HG02588 (cell line): ENCODE data around the gene TCF3.
"Not testable (repeated sequence)": the region's sequence is repeated elsewhere in the genome, so short reads cannot be mapped to it uniquely, and the experiment has no call there.

Experiments
- ATAC-seq: cut with Tn5 transposase; IDR thresholded peaks from one replicate; pipeline ENCODE4 v1.9.1; 2021; ENCODE audit warnings: mild to moderate bottlenecking, moderate library complexity; ENCODE audit not compliant: unreplicated experiment

The TCF3 gene

GRCh38 chr19:1652471-1653299 is at the start of gene TCF3:
Gene TCF3, minus strand, starts transcription at chr19:1652615. Its CDS starts 2,367 bp downstream, at chr19:1650248.
- ATAC-seq: peak; percentile 59

GRCh38 chr19:1700733-1701663 is 48.6 kb upstream of the TCF3 start:
- ATAC-seq: no peak

GRCh38 chr19:1699998-1700732 is 47.8 kb upstream of the TCF3 start:
- no peak for ATAC-seq

GRCh38 chr19:1699386-1699785 is 47.0 kb upstream of the TCF3 start:
- no peak for ATAC-seq

GRCh38 chr19:1698636-1699035 is 46.2 kb upstream of the TCF3 start:
- no peak for ATAC-seq

- ATAC-seq: not testable (repeated sequence)
Observed at GRCh38 chr19:1695481-1695880, 43.1 kb upstream of the TCF3 start.

GRCh38 chr19:1691589-1692290 is 39.3 kb upstream of the TCF3 start:
- no peak for ATAC-seq

- no peak for ATAC-seq
Observed at GRCh38 chr19:1690699-1691307, 38.4 kb upstream of the TCF3 start.

GRCh38 chr19:1685785-1686184 is 33.4 kb upstream of the TCF3 start:
- ATAC-seq: not testable (repeated sequence)

GRCh38 chr19:1685046-1685445 is 32.6 kb upstream of the TCF3 start:
- ATAC-seq: no peak

- ATAC-seq: no peak
Observed at GRCh38 chr19:1684573-1684912, 32.1 kb upstream of the TCF3 start.

GRCh38 chr19:1683869-1684572 is 31.6 kb upstream of the TCF3 start:
- no peak for ATAC-seq

GRCh38 chr19:1680976-1681375 is 28.6 kb upstream of the TCF3 start:
- no peak for ATAC-seq

GRCh38 chr19:1678073-1678472 is 25.7 kb upstream of the TCF3 start:
- ATAC-seq: no peak

- ATAC-seq: no peak
Observed at GRCh38 chr19:1676351-1677266, 24.2 kb upstream of the TCF3 start.

- no peak for ATAC-seq
Observed at GRCh38 chr19:1675633-1676350, 23.4 kb upstream of the TCF3 start.

GRCh38 chr19:1674293-1674679 is 21.9 kb upstream of the TCF3 start:
- ATAC-seq: no peak
